ENCODE data around the gene ZNF446. TPM values are rescaled to one million over a fixed set of nuclear protein-coding genes. Genes with fewer than 3 reads are reported as not detected.

The ZNF446 gene
- total and polyA plus RNA-seq, 2 experiments from 2014 or later, result 5.8 to 17.8 TPM

GRCh38 chr19:58450856-58451357, 25.2 kb upstream of the ZNF446 start:
- Histone ChIP-seq H3K9ac (peak overlapping the region; percentile 77), H3K27me3 (replicated peaks; ENCODE audit: insufficient read depth) (no peaks in the 10 kb centered on the region), H3K9me3 (ENCODE audit: low read depth) (no peaks in the 10 kb centered on the region), H3K4me1 (ENCODE audit: insufficient read depth) (no peaks in the 10 kb centered on the region), H3K9me2 (ENCODE audit: insufficient read depth) (no peaks in the 10 kb centered on the region), H3K27ac (no peak overlapping the region), H3K4me2 (ENCODE audit: unreplicated experiment) (peak overlapping the region; percentile 93), H3F3A (ENCODE audit: insufficient read depth) (no peaks in the 10 kb centered on the region), H3K79me2 (ENCODE audit: insufficient read depth) (no peaks in the 10 kb centered on the region; the same call in 1 of the 2 replicates), H4K20me1 (ENCODE audit: insufficient read depth) (no peaks in the 10 kb centered on the region), H3K36me3 (ENCODE audit: low read depth) (no peaks in the 10 kb centered on the region), H3K4me3 (peak overlapping the region; percentile 82), H2AFZ (peak overlapping the region; percentile 97)
- DNase-seq, result peak; percentile 17
- WGBS, 2 experiments (ENCODE audit: low coverage in 1 of 2, low lambda C conversion rate in 2 of 2, missing lambda C conversion rate in 2 of 2), result 3% methylated on average over 11 of the region's 11 CpGs
- TF ChIP-seq EZH2phosphoT487 (IDR thresholded peaks at IDR 0.05; ENCODE audit: insufficient read depth, low read depth), result no peak
- no peak for TF ChIP-seq EZH2 (IDR thresholded peaks at IDR 0.05; ENCODE audit: insufficient read depth, poor library complexity, severe bottlenecking)
- in situ Hi-C loops (cut with MboI), result no loop called here

GRCh38 chr19:58451358-58452101, 24.6 kb upstream of the ZNF446 start, which contains the start of gene ZNF324B:
TSS of gene ZNF324B (plus strand) at chr19:58451622. CDS start at chr19:58453702, 2,080 bp downstream.
- Histone ChIP-seq H3K4me1 (ENCODE audit: insufficient read depth) (no peaks in the 10 kb centered on the region), H3K36me3 (ENCODE audit: low read depth) (no peaks in the 10 kb centered on the region), H3K9me3 (ENCODE audit: low read depth) (no peaks in the 10 kb centered on the region), H3K9ac (peak within 1 kb of the TSS; percentile 77), H3K27ac (no peak within 1 kb of the TSS), H2AFZ (peak within 1 kb of the TSS; percentile 97), H3K9me2 (ENCODE audit: insufficient read depth) (no peaks in the 10 kb centered on the region), H3K4me3 (peak within 1 kb of the TSS; percentile 82), H4K20me1 (ENCODE audit: insufficient read depth) (no peaks in the 10 kb centered on the region), H3F3A (ENCODE audit: insufficient read depth) (no peaks in the 10 kb centered on the region), H3K4me2 (ENCODE audit: unreplicated experiment) (peak within 1 kb of the TSS; percentile 93), H3K79me2 (ENCODE audit: insufficient read depth) (no peaks in the 10 kb centered on the region; the same call in 1 of the 2 replicates), H3K27me3 (replicated peaks; ENCODE audit: insufficient read depth) (no peaks in the 10 kb centered on the region)
- in situ Hi-C loops (cut with MboI), result no loop called here
- peak; percentile 98 for DNase-seq
- 0 to 1% methylated on average over 56 to 70 of the region's 79 CpGs for WGBS, 2 experiments (ENCODE audit: low coverage in 1 of 2, low lambda C conversion rate in 2 of 2, missing lambda C conversion rate in 2 of 2)
- TF ChIP-seq EZH2phosphoT487 (IDR thresholded peaks at IDR 0.05; ENCODE audit: insufficient read depth, low read depth), result no peak
- no peak for TF ChIP-seq EZH2 (IDR thresholded peaks at IDR 0.05; ENCODE audit: insufficient read depth, poor library complexity, severe bottlenecking)

GRCh38 chr19:58453743-58454142, 22.4 kb upstream of the ZNF446 start:
- no peaks in the 10 kb centered on the region for H3K9me3 ChIP-seq (ENCODE audit: low read depth)
- H3K9ac ChIP-seq, result no peak overlapping the region
- no peak for DNase-seq
- H4K20me1 ChIP-seq (ENCODE audit: insufficient read depth), result no peaks in the 10 kb centered on the region
- no peak for TF ChIP-seq EZH2phosphoT487 (IDR thresholded peaks at IDR 0.05; ENCODE audit: insufficient read depth, low read depth)
- TF ChIP-seq EZH2 (IDR thresholded peaks at IDR 0.05; ENCODE audit: insufficient read depth, poor library complexity, severe bottlenecking), result no peak
- WGBS, 2 experiments (ENCODE audit: low coverage in 1 of 2, low lambda C conversion rate in 2 of 2, missing lambda C conversion rate in 2 of 2), result 86 to 90% methylated on average over 6 of the region's 6 CpGs
- H3K36me3 ChIP-seq (ENCODE audit: low read depth), result no peaks in the 10 kb centered on the region
- H3K27ac ChIP-seq, result no peak overlapping the region
- no peaks in the 10 kb centered on the region for H3K27me3 ChIP-seq (replicated peaks; ENCODE audit: insufficient read depth)
- in situ Hi-C loops (cut with MboI), result no loop called here
- H3F3A ChIP-seq (ENCODE audit: insufficient read depth), result no peaks in the 10 kb centered on the region
- H3K4me2 ChIP-seq (ENCODE audit: unreplicated experiment), result no peak overlapping the region
- H3K79me2 ChIP-seq (ENCODE audit: insufficient read depth), result no peaks in the 10 kb centered on the region; the same call in 1 of the 2 replicates
- no peaks in the 10 kb centered on the region for H3K4me1 ChIP-seq (ENCODE audit: insufficient read depth)
- H2AFZ ChIP-seq, result no peak overlapping the region
- H3K9me2 ChIP-seq (ENCODE audit: insufficient read depth), result no peaks in the 10 kb centered on the region
- H3K4me3 ChIP-seq, result no peak overlapping the region

GRCh38 chr19:58455306-58455705, 20.8 kb upstream of the ZNF446 start:
- Histone ChIP-seq H2AFZ (no peak overlapping the region), H3K9me2 (ENCODE audit: insufficient read depth) (no peaks in the 10 kb centered on the region), H3K27ac (no peak overlapping the region), H3F3A (ENCODE audit: insufficient read depth) (no peaks in the 10 kb centered on the region), H3K9ac (no peak overlapping the region), H4K20me1 (ENCODE audit: insufficient read depth) (no peaks in the 10 kb centered on the region), H3K9me3 (ENCODE audit: low read depth) (no peaks in the 10 kb centered on the region), H3K4me1 (ENCODE audit: insufficient read depth) (no peaks in the 10 kb centered on the region), H3K4me2 (ENCODE audit: unreplicated experiment) (no peak overlapping the region), H3K4me3 (no peak overlapping the region), H3K36me3 (ENCODE audit: low read depth) (no peaks in the 10 kb centered on the region), H3K79me2 (ENCODE audit: insufficient read depth) (no peaks in the 10 kb centered on the region; the same call in 1 of the 2 replicates), H3K27me3 (replicated peaks; ENCODE audit: insufficient read depth) (no peaks in the 10 kb centered on the region)
- no peak for TF ChIP-seq EZH2phosphoT487 (IDR thresholded peaks at IDR 0.05; ENCODE audit: insufficient read depth, low read depth)
- TF ChIP-seq EZH2 (IDR thresholded peaks at IDR 0.05; ENCODE audit: insufficient read depth, poor library complexity, severe bottlenecking), result no peak
- no peak for DNase-seq
- 98 to 99% methylated on average over 14 to 21 of the region's 21 CpGs for WGBS, 2 experiments (ENCODE audit: low coverage in 1 of 2, low lambda C conversion rate in 2 of 2, missing lambda C conversion rate in 2 of 2)
- in situ Hi-C loops (cut with MboI), result no loop called here

Measured in GM23248 (cell line).